ENCODE measurements around the gene ELAVL2. TPM values are rescaled to one million over a fixed set of nuclear protein-coding genes. Genes with fewer than 3 reads are reported as not detected.

The ELAVL2 gene
- total RNA-seq, 2 experiments from 2014 or later = not detected

DNA sequence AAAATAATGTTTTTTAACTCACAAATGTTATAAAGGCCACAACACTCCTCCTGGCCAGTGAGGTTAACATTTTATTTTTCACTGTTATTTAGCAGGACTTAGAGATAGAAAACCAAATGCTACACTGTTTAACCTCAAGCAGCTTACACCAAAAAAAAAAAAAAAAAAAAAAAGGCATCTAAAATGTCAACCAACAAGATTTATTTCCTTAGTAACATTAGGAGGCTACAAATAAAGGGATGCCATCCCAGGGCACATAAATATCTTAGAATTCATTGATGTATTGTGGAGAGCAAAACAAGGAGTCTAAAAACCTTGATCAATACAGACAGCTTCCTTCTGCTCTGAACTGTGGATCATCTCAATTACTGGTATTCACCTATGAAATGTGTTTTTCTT lies 53.7 kb downstream of the ELAVL2 start:
- Histone ChIP-seq H3K9me3 (ENCODE audit: control insufficient read depth in 1 of 2, insufficient read depth in 1 of 2, low read length in 2 of 2) (peaks cover 0 to 5% of the 10 kb centered on the region in 2 experiments), H3K4me1 (ENCODE audit: insufficient read depth, low read length) (no peaks in the 10 kb centered on the region), H3K36me3 (ENCODE audit: insufficient read depth, low read length) (no peaks in the 10 kb centered on the region), H3K27me3 (ENCODE audit: control insufficient read depth in 1 of 2, insufficient read depth in 2 of 2, low read length in 2 of 2) (no peaks in the 10 kb centered on the region), H3K4me3 (ENCODE audit: low read length) (no peak overlapping the region), H3K27ac (ENCODE audit: low read depth in 1 of 2, low read length in 2 of 2) (no peak overlapping the region)
- ATAC-seq (ENCODE audit: poor library complexity) (no peak), DNase-seq (no peak)
- ChIA-PET CTCF (no interaction called here), POLR2A (no interaction called here)
- no peaks in the 10 kb centered on the region for H3K36me3 Mint-ChIP-seq (ENCODE audit: low read depth)
- no peaks in the 10 kb centered on the region for H3K27me3 Mint-ChIP-seq
- no peak overlapping the region for H3K27ac Mint-ChIP-seq
- TF ChIP-seq, protein P1, sequence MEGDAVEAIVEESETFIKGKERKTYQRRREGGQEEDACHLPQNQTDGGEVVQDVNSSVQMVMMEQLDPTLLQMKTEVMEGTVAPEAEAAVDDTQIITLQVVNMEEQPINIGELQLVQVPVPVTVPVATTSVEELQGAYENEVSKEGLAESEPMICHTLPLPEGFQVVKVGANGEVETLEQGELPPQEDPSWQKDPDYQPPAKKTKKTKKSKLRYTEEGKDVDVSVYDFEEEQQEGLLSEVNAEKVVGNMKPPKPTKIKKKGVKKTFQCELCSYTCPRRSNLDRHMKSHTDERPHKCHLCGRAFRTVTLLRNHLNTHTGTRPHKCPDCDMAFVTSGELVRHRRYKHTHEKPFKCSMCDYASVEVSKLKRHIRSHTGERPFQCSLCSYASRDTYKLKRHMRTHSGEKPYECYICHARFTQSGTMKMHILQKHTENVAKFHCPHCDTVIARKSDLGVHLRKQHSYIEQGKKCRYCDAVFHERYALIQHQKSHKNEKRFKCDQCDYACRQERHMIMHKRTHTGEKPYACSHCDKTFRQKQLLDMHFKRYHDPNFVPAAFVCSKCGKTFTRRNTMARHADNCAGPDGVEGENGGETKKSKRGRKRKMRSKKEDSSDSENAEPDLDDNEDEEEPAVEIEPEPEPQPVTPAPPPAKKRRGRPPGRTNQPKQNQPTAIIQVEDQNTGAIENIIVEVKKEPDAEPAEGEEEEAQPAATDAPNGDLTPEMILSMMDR (IDR thresholded peaks at IDR 0.05) = no peak
- no peaks in the 10 kb centered on the region for H3K4me1 Mint-ChIP-seq (ENCODE audit: low read depth)
- peaks cover 20% of the 10 kb centered on the region for H3K9me3 Mint-ChIP-seq
- no peak overlapping the region for H3K4me3 Mint-ChIP-seq
- intact Hi-C loops (cut with DNase I, micrococcal nuclease) = no loop called here

DNA sequence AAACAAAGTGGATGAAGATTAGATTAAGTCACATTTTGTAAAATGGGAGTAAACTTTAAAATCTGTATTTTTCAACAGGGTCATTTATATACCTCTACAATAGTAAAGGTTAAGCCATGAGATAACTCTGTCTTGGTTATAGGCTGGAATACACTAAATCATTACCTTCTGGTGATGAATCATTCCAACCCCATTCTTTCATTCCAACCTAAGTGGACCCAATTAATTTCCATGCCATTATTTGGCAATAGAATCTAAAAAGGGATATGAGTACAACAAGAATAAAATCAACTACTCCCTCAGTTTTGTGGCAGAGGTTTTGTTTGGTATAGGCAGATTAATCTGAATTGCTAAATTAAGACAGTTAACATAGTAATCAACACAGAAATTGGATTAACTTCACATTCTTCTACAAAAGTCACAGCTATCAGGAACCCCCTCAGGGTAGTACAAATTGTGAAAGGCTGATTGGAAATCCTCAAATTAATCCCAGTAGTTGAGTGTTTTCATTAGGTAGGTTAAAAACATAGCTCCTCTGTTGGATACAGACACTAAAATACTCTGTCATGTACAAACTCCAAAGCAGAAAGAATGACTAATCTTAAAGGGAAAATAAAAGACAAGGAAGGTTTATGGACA lies 54.2 kb downstream of the ELAVL2 start:
- no peaks in the 10 kb centered on the region for H3K4me1 ChIP-seq (ENCODE audit: insufficient read depth, low read length)
- peaks cover 19% of the 10 kb centered on the region for H3K9me3 Mint-ChIP-seq
- H3K4me1 Mint-ChIP-seq (ENCODE audit: low read depth) = no peaks in the 10 kb centered on the region
- no peaks in the 10 kb centered on the region for H3K27me3 ChIP-seq (ENCODE audit: control insufficient read depth in 1 of 2, insufficient read depth in 2 of 2, low read length in 2 of 2)
- H3K4me3 ChIP-seq (ENCODE audit: low read length) = no peak overlapping the region
- DNase-seq = no peak
- H3K36me3 Mint-ChIP-seq (ENCODE audit: low read depth) = no peaks in the 10 kb centered on the region
- CTCF ChIA-PET = interaction anchor here (1.1 kb wide), 1 partner anchor 11 kb away, joined by 3 read pairs; no protein-coding TSS in a partner anchor
- no peak overlapping the region for H3K27ac Mint-ChIP-seq
- no peak overlapping the region for H3K27ac ChIP-seq (ENCODE audit: low read depth in 1 of 2, low read length in 2 of 2)
- no peak for ATAC-seq (ENCODE audit: poor library complexity)
- TF ChIP-seq, protein P1 (IDR thresholded peaks at IDR 0.05) = no peak
- H3K27me3 Mint-ChIP-seq = no peaks in the 10 kb centered on the region
- POLR2A ChIA-PET = no interaction called here
- H3K36me3 ChIP-seq (ENCODE audit: insufficient read depth, low read length) = no peaks in the 10 kb centered on the region
- H3K4me3 Mint-ChIP-seq = no peak overlapping the region
- peaks cover 0 to 5% of the 10 kb centered on the region in 2 experiments for H3K9me3 ChIP-seq (ENCODE audit: control insufficient read depth in 1 of 2, insufficient read depth in 1 of 2, low read length in 2 of 2)
- intact Hi-C loops (cut with DNase I, micrococcal nuclease) = no loop called here

DNA sequence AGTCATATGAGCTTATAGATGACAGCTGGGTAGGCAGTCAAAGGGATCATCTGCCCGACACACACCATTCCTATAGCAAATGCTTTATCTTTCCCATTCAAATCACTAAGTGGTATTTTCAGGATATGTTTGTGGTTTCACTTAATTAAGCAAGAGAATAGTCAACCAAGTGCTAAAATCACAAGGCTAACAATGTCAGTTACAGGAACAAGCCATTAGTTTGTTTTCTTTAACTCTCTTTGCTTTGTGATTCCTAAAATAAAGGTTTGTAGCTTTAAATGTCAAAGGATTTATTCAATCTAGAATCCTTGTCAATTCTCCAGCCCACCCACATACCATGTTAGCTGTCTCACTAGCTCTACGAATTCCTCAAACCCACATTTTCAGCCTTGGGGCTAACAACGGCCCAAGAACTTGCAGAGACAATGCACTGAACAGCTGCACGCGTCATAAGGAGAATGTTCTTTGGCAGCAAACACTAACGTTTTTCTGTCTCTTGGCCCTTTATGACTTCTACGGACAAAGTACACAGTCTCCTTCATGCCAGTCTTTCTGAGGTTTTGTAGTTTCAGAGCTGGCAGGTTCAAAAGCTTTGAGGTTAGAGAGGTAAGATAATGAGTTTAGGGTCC lies 56.6 kb downstream of the ELAVL2 start:
- TF ChIP-seq, protein P1 (IDR thresholded peaks at IDR 0.05) = no peak
- Mint-ChIP-seq H3K4me3 (no peak overlapping the region), H3K9me3 (peaks cover 16% of the 10 kb centered on the region), H3K27ac (no peak overlapping the region), H3K36me3 (ENCODE audit: low read depth) (no peaks in the 10 kb centered on the region), H3K4me1 (ENCODE audit: low read depth) (no peaks in the 10 kb centered on the region), H3K27me3 (no peaks in the 10 kb centered on the region)
- Histone ChIP-seq H3K27ac (ENCODE audit: low read depth in 1 of 2, low read length in 2 of 2) (no peak overlapping the region), H3K9me3 (ENCODE audit: control insufficient read depth in 1 of 2, insufficient read depth in 1 of 2, low read length in 2 of 2) (peaks cover 0 to 5% of the 10 kb centered on the region in 2 experiments), H3K4me3 (ENCODE audit: low read length) (no peak overlapping the region), H3K36me3 (ENCODE audit: insufficient read depth, low read length) (no peaks in the 10 kb centered on the region), H3K4me1 (ENCODE audit: insufficient read depth, low read length) (no peaks in the 10 kb centered on the region), H3K27me3 (ENCODE audit: control insufficient read depth in 1 of 2, insufficient read depth in 2 of 2, low read length in 2 of 2) (no peaks in the 10 kb centered on the region)
- DNase-seq (no peak), ATAC-seq (ENCODE audit: poor library complexity) (no peak)
- intact Hi-C loops (cut with DNase I, micrococcal nuclease) = no loop called here
- CTCF ChIA-PET = no interaction called here
- POLR2A ChIA-PET = no interaction called here

Data from CD4-positive, alpha-beta T cell (primary cell).